ENCODE data around the gene GJC1. TPM values are rescaled to one million over a fixed set of nuclear protein-coding genes. Genes with fewer than 3 reads are reported as not detected.
A peak's percentile ranks its signal among the peaks of the same experiment; 100 is the strongest.

The GJC1 gene
- total and polyA plus RNA-seq, 2 donors: 21.8 to 63.2 TPM

- no peak overlapping the region for H3K4me3 ChIP-seq (ENCODE audit: low read depth, low read length)
- WGBS: 47% methylated on average over 10 of the region's 10 CpGs
- no peaks in the 10 kb centered on the region for H3K36me3 ChIP-seq (ENCODE audit: insufficient read depth)
- DNase-seq (ENCODE audit: extremely low spot score): no peak
- H3K27ac ChIP-seq (ENCODE audit: low read depth): no peak overlapping the region
- H3K4me1 ChIP-seq (ENCODE audit: insufficient read depth): no peaks in the 10 kb centered on the region
Measured at GRCh38 chr17:44804302-44805089, 25.6 kb downstream of the GJC1 start.

GRCh38 chr17:44801880-44802279 is 28.2 kb downstream of the GJC1 start:
- DNase-seq (ENCODE audit: extremely low spot score): no peak
- Histone ChIP-seq H3K4me1 (ENCODE audit: insufficient read depth) (no peaks in the 10 kb centered on the region), H3K36me3 (ENCODE audit: insufficient read depth) (no peaks in the 10 kb centered on the region), H3K27ac (ENCODE audit: low read depth) (no peak overlapping the region), H3K4me3 (ENCODE audit: low read depth, low read length) (no peak overlapping the region)
- WGBS: 62% methylated on average over 5 of the region's 5 CpGs

- Histone ChIP-seq H3K27ac (ENCODE audit: low read depth) (no peak overlapping the region), H3K4me3 (ENCODE audit: low read depth, low read length) (no peak overlapping the region), H3K4me1 (ENCODE audit: insufficient read depth) (no peaks in the 10 kb centered on the region), H3K36me3 (ENCODE audit: insufficient read depth) (no peaks in the 10 kb centered on the region)
- DNase-seq (ENCODE audit: extremely low spot score): no peak
- 48% methylated on average over 2 of the region's 2 CpGs for WGBS
Measured at GRCh38 chr17:44798356-44798755, 31.7 kb downstream of the GJC1 start.

- Histone ChIP-seq H3K36me3 (ENCODE audit: insufficient read depth) (no peaks in the 10 kb centered on the region), H3K4me1 (ENCODE audit: insufficient read depth) (no peaks in the 10 kb centered on the region), H3K4me3 (ENCODE audit: low read depth, low read length) (no peak overlapping the region), H3K27ac (ENCODE audit: low read depth) (no peak overlapping the region)
- 38% methylated on average over 11 of the region's 11 CpGs for WGBS
- DNase-seq (ENCODE audit: extremely low spot score): no peak
Measured at GRCh38 chr17:44797802-44798201, 32.3 kb downstream of the GJC1 start.

GRCh38 chr17:44796731-44797130 is 33.4 kb downstream of the GJC1 start:
- H3K36me3 ChIP-seq (ENCODE audit: insufficient read depth): no peaks in the 10 kb centered on the region
- no peak overlapping the region for H3K4me3 ChIP-seq (ENCODE audit: low read depth, low read length)
- no peak for DNase-seq (ENCODE audit: extremely low spot score)
- H3K4me1 ChIP-seq (ENCODE audit: insufficient read depth): no peaks in the 10 kb centered on the region
- no peak overlapping the region for H3K27ac ChIP-seq (ENCODE audit: low read depth)
- WGBS: 84% methylated on average over 9 of the region's 9 CpGs

GRCh38 chr17:44795928-44796327 is 34.2 kb downstream of the GJC1 start:
- Histone ChIP-seq H3K27ac (ENCODE audit: low read depth) (no peak overlapping the region), H3K36me3 (ENCODE audit: insufficient read depth) (no peaks in the 10 kb centered on the region), H3K4me1 (ENCODE audit: insufficient read depth) (no peaks in the 10 kb centered on the region), H3K4me3 (ENCODE audit: low read depth, low read length) (no peak overlapping the region)
- 50% methylated on average over 10 of the region's 10 CpGs for WGBS
- DNase-seq (ENCODE audit: extremely low spot score): no peak

GRCh38 chr17:44795421-44795820 is 34.7 kb downstream of the GJC1 start:
- DNase-seq (ENCODE audit: extremely low spot score): no peak
- no peak overlapping the region for H3K27ac ChIP-seq (ENCODE audit: low read depth)
- no peaks in the 10 kb centered on the region for H3K36me3 ChIP-seq (ENCODE audit: insufficient read depth)
- whole genome bisulfite sequencing: 51% methylated on average over 9 of the region's 9 CpGs
- no peak overlapping the region for H3K4me3 ChIP-seq (ENCODE audit: low read depth, low read length)
- H3K4me1 ChIP-seq (ENCODE audit: insufficient read depth): no peaks in the 10 kb centered on the region

GRCh38 chr17:44794851-44795413 is 35.2 kb downstream of the GJC1 start:
- no peaks in the 10 kb centered on the region for H3K4me1 ChIP-seq (ENCODE audit: insufficient read depth)
- no peak overlapping the region for H3K4me3 ChIP-seq (ENCODE audit: low read depth, low read length)
- 39% methylated on average over 10 of the region's 10 CpGs for whole genome bisulfite sequencing
- DNase-seq (ENCODE audit: extremely low spot score): no peak
- H3K36me3 ChIP-seq (ENCODE audit: insufficient read depth): no peaks in the 10 kb centered on the region
- peak overlapping the region; percentile 42 for H3K27ac ChIP-seq (ENCODE audit: low read depth)

- Histone ChIP-seq H3K4me3 (ENCODE audit: low read depth, low read length) (no peak overlapping the region), H3K36me3 (ENCODE audit: insufficient read depth) (no peaks in the 10 kb centered on the region), H3K4me1 (ENCODE audit: insufficient read depth) (no peaks in the 10 kb centered on the region), H3K27ac (ENCODE audit: low read depth) (peak overlapping the region; percentile 42)
- no peak for DNase-seq (ENCODE audit: extremely low spot score)
- WGBS: 54% methylated on average over 18 of the region's 18 CpGs
Measured at GRCh38 chr17:44793885-44794842, 35.9 kb downstream of the GJC1 start.

- H3K27ac ChIP-seq (ENCODE audit: low read depth): no peak overlapping the region
- no peak for DNase-seq (ENCODE audit: extremely low spot score)
- WGBS: 92% methylated on average over 1 of the region's 1 CpG
- H3K4me3 ChIP-seq (ENCODE audit: low read depth, low read length): no peak overlapping the region
- H3K36me3 ChIP-seq (ENCODE audit: insufficient read depth): no peaks in the 10 kb centered on the region
- H3K4me1 ChIP-seq (ENCODE audit: insufficient read depth): no peaks in the 10 kb centered on the region
Measured at GRCh38 chr17:44792276-44792675, 37.8 kb downstream of the GJC1 start.

GRCh38 chr17:44788139-44788538 is 41.9 kb downstream of the GJC1 start:
- no peak overlapping the region for H3K4me3 ChIP-seq (ENCODE audit: low read depth, low read length)
- H3K27ac ChIP-seq (ENCODE audit: low read depth): no peak overlapping the region
- 85% methylated on average over 7 of the region's 7 CpGs for WGBS
- DNase-seq (ENCODE audit: extremely low spot score): no peak
- no peaks in the 10 kb centered on the region for H3K4me1 ChIP-seq (ENCODE audit: insufficient read depth)
- H3K36me3 ChIP-seq (ENCODE audit: insufficient read depth): no peaks in the 10 kb centered on the region

- no peak for DNase-seq (ENCODE audit: extremely low spot score)
- no peaks in the 10 kb centered on the region for H3K36me3 ChIP-seq (ENCODE audit: insufficient read depth)
- H3K4me3 ChIP-seq (ENCODE audit: low read depth, low read length): no peak overlapping the region
- H3K4me1 ChIP-seq (ENCODE audit: insufficient read depth): no peaks in the 10 kb centered on the region
- 68% methylated on average over 15 of the region's 15 CpGs for WGBS
- no peak overlapping the region for H3K27ac ChIP-seq (ENCODE audit: low read depth)
Measured at GRCh38 chr17:44787271-44787940, 42.7 kb downstream of the GJC1 start.

- no peak overlapping the region for H3K4me3 ChIP-seq (ENCODE audit: low read depth, low read length)
- H3K4me1 ChIP-seq (ENCODE audit: insufficient read depth): no peaks in the 10 kb centered on the region
- no peak for DNase-seq (ENCODE audit: extremely low spot score)
- H3K36me3 ChIP-seq (ENCODE audit: insufficient read depth): no peaks in the 10 kb centered on the region
- 32% methylated on average over 16 of the region's 16 CpGs for WGBS
- H3K27ac ChIP-seq (ENCODE audit: low read depth): no peak overlapping the region
Measured at GRCh38 chr17:44786551-44787081, 43.5 kb downstream of the GJC1 start.

Data from urinary bladder (tissue), 4 donors.